Panc1 (cell line): ENCODE data around the gene KCNMA1. TPM values are rescaled to one million over a fixed set of nuclear protein-coding genes. Genes with fewer than 3 reads are reported as not detected.

Experiments
- ATAC-seq: fragments of 200-7000 bp; cut with Tn5 transposase; 2 replicates; pipeline ENCODE4 v1.9.1; 2020; ENCODE audit warnings: mild to moderate bottlenecking, moderate library complexity
- BruUV-seq: library from RNA; stranded (reverse); fragments of 400-500 nt; replicated peaks from 2 replicates; lab custom pipeline; 2021; lab: Mats Ljungman, UMichigan
- CTCF ChIA-PET: fragments of 300-600 bp; sonication (Branson Sonifier 250); formaldehyde crosslinking; loops from one replicate; lab custom pipeline; 2022; ENCODE audit warnings: antibody characterized with exemption; lab: Charles Lee
- POLR2A ChIA-PET: fragments of 300-600 bp; sonication (Branson Sonifier 250); formaldehyde crosslinking; loops from one replicate; lab custom pipeline; 2022; ENCODE audit warnings: antibody characterized with exemption; lab: Charles Lee
- DNase-seq: peaks from one replicate; pipeline ENCODE4 v3.0.0-alpha.2; 2010; ENCODE audit warnings: low read depth, low spot score
- H3K27ac ChIP-seq: 2 replicates; pipeline ENCODE4 v1.5.1; 2011; ENCODE audit warnings: mild to moderate bottlenecking, low read length, inconsistent platforms
- H3K27me3 ChIP-seq: fragments of 200-500 bp; sonication (Bioruptor generic); 2 replicates; pipeline ENCODE4 v1.6.0; 2014; ENCODE audit warnings: low read length, inconsistent platforms; ENCODE audit not compliant: control insufficient read depth, insufficient read depth
- H3K36me3 ChIP-seq: fragments of 200-500 bp; sonication (Bioruptor generic); 2 replicates; pipeline ENCODE4 v1.5.1; 2014; ENCODE audit warnings: inconsistent platforms, mild to moderate bottlenecking, low read length, moderate library complexity; ENCODE audit not compliant: control insufficient read depth, insufficient read depth
- H3K4me1 ChIP-seq: 2 replicates; pipeline ENCODE4 v1.5.1; 2011; ENCODE audit warnings: inconsistent platforms, mild to moderate bottlenecking, low read length, moderate library complexity; ENCODE audit not compliant: control insufficient read depth, insufficient read depth
- H3K4me3 ChIP-seq, 2 experiments: 2 replicates each; pipeline ENCODE4 v1.5.1; 2011 to 2012; ENCODE audit warnings: low read depth in 2 of 2, low read length in 2 of 2, mild to moderate bottlenecking in 2 of 2, inconsistent platforms in 1 of 2, moderate library complexity in 1 of 2
- H3K9me3 ChIP-seq: fragments of 200-500 bp; sonication (Bioruptor generic); 2 replicates; pipeline ENCODE4 v1.5.1; 2014; ENCODE audit warnings: low read depth, mild to moderate bottlenecking, inconsistent platforms, low read length, moderate library complexity; ENCODE audit not compliant: control insufficient read depth, insufficient read depth
- POLR2AphosphoS5 ChIP-seq: IDR thresholded peaks from 2 replicates; pipeline ENCODE4 v1.6.1; 2012; ENCODE audit warnings: mild to moderate bottlenecking, low read depth, low read length, moderate library complexity
- SIN3A ChIP-seq: IDR thresholded peaks from 2 replicates; pipeline ENCODE4 v1.6.1; 2012; ENCODE audit warnings: low read depth, mild to moderate bottlenecking, low read length, moderate library complexity, borderline replicate concordance; ENCODE audit not compliant: insufficient read depth
- TCF7L2 ChIP-seq: IDR thresholded peaks from 2 replicates; pipeline ENCODE4 v1.6.1; 2011; ENCODE audit warnings: mild to moderate bottlenecking, low read depth, low read length, inconsistent platforms
- in situ Hi-C: cut with HindIII; loops from 2 replicates; pipeline ENCODE4 v1.10.0; 2016; ENCODE audit warnings: low sequenced_read_pairs, low pct_unique_long_range_greater_than_20kb
- intact Hi-C: fragments of 100-400 bp; cut with micrococcal nuclease; formaldehyde crosslinking; loops from one replicate; pipeline ENCODE4 v1.10.0; 2022; ENCODE audit not compliant: unreplicated experiment
- total RNA-seq: library from RNA; stranded (reverse); gene quantifications from one replicate; pipeline ENCODE4 v1.2.1, GENCODE V29; 2021; ENCODE audit not compliant: unreplicated experiment
- TF ChIP-seq, protein P1 (sequence below): fragments of 450-650 bp; IDR thresholded peaks from 2 replicates; pipeline ENCODE4 v1.5.1; 2017; ENCODE audit warnings: mild to moderate bottlenecking
- TF ChIP-seq, protein P2 (sequence below), 2 experiments: IDR thresholded peaks; 2 replicates each; pipeline ENCODE4 v1.6.1; 2011 to 2012; ENCODE audit warnings: low read depth in 2 of 2, control low read depth in 1 of 2, low read length in 1 of 2, mild to moderate bottlenecking in 1 of 2, moderate library complexity in 1 of 2; ENCODE audit not compliant: insufficient read depth in 1 of 2

The KCNMA1 gene
- total RNA-seq, 1 experiment from 2014 or later, result 91.9 TPM

GRCh38 chr10:77635402-77636227 lies 2.0 kb downstream of the KCNMA1 start:
- no peaks in the 10 kb centered on the region for H3K36me3 ChIP-seq
- no peak for DNase-seq
- H3K27me3 ChIP-seq, result no peaks in the 10 kb centered on the region
- H3K27ac ChIP-seq, result peak overlapping the region; percentile 91
- no TSS peak for BruUV-seq
- intact Hi-C loops (no loop called here), in situ Hi-C loops (no loop called here)
- ATAC-seq, result peak; percentile 15; the same call in 1 of the 2 replicates
- CTCF ChIA-PET, result interaction anchor here (0.6 to 1.4 kb wide), 3 partner anchors 10 to 84 kb away, joined by 3 to 8 read pairs (median 5); no protein-coding TSS in a partner anchor
- POLR2A ChIA-PET, result interaction anchor here (0.5 to 0.6 kb wide), 2 partner anchors 241 to 348 kb away, joined by 3 read pairs; no protein-coding TSS in a partner anchor
- peaks cover 52% of the 10 kb centered on the region for H3K4me1 ChIP-seq
- no peaks in the 10 kb centered on the region for H3K9me3 ChIP-seq
- H3K4me3 ChIP-seq, result peak overlapping the region; percentile 87 to 90
- TF ChIP-seq POLR2AphosphoS5 (peak; percentile 29), SIN3A (0 out of 2 replicates have a peak, but pooled peaks have one; percentile 50), TCF7L2 (no peak)
- TF ChIP-seq, protein P1, sequence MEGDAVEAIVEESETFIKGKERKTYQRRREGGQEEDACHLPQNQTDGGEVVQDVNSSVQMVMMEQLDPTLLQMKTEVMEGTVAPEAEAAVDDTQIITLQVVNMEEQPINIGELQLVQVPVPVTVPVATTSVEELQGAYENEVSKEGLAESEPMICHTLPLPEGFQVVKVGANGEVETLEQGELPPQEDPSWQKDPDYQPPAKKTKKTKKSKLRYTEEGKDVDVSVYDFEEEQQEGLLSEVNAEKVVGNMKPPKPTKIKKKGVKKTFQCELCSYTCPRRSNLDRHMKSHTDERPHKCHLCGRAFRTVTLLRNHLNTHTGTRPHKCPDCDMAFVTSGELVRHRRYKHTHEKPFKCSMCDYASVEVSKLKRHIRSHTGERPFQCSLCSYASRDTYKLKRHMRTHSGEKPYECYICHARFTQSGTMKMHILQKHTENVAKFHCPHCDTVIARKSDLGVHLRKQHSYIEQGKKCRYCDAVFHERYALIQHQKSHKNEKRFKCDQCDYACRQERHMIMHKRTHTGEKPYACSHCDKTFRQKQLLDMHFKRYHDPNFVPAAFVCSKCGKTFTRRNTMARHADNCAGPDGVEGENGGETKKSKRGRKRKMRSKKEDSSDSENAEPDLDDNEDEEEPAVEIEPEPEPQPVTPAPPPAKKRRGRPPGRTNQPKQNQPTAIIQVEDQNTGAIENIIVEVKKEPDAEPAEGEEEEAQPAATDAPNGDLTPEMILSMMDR, result no peak
- TF ChIP-seq, protein P2, sequence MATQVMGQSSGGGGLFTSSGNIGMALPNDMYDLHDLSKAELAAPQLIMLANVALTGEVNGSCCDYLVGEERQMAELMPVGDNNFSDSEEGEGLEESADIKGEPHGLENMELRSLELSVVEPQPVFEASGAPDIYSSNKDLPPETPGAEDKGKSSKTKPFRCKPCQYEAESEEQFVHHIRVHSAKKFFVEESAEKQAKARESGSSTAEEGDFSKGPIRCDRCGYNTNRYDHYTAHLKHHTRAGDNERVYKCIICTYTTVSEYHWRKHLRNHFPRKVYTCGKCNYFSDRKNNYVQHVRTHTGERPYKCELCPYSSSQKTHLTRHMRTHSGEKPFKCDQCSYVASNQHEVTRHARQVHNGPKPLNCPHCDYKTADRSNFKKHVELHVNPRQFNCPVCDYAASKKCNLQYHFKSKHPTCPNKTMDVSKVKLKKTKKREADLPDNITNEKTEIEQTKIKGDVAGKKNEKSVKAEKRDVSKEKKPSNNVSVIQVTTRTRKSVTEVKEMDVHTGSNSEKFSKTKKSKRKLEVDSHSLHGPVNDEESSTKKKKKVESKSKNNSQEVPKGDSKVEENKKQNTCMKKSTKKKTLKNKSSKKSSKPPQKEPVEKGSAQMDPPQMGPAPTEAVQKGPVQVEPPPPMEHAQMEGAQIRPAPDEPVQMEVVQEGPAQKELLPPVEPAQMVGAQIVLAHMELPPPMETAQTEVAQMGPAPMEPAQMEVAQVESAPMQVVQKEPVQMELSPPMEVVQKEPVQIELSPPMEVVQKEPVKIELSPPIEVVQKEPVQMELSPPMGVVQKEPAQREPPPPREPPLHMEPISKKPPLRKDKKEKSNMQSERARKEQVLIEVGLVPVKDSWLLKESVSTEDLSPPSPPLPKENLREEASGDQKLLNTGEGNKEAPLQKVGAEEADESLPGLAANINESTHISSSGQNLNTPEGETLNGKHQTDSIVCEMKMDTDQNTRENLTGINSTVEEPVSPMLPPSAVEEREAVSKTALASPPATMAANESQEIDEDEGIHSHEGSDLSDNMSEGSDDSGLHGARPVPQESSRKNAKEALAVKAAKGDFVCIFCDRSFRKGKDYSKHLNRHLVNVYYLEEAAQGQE (IDR thresholded peaks at IDR 0.05; ENCODE audit: insufficient read depth in 1 of 2, low read depth in 2 of 2, low read length in 1 of 2), result no peak

- no peak for DNase-seq
- no peaks in the 10 kb centered on the region for H3K36me3 ChIP-seq
- POLR2A ChIA-PET, result no interaction called here
- H3K27ac ChIP-seq, result peak overlapping the region; percentile 91
- in situ Hi-C loops (no loop called here), intact Hi-C loops (no loop called here)
- peaks cover 59% of the 10 kb centered on the region for H3K4me1 ChIP-seq
- TF ChIP-seq TCF7L2, result no peak
- no peak for TF ChIP-seq SIN3A
- TF ChIP-seq, protein P2 (IDR thresholded peaks at IDR 0.05; ENCODE audit: insufficient read depth in 1 of 2, low read depth in 2 of 2, low read length in 1 of 2), result no peak
- no peak for TF ChIP-seq POLR2AphosphoS5
- TF ChIP-seq, protein P1, result no peak
- CTCF ChIA-PET, result interaction anchor here (0.6 to 1.4 kb wide), 3 partner anchors 10 to 85 kb away, joined by 3 to 8 read pairs (median 5); no protein-coding TSS in a partner anchor
- no peaks in the 10 kb centered on the region for H3K27me3 ChIP-seq
- BruUV-seq, result no TSS peak
- ATAC-seq, result no peak
- H3K4me3 ChIP-seq, result peak overlapping the region; percentile 87 to 90
- H3K9me3 ChIP-seq, result no peaks in the 10 kb centered on the region
Measured at GRCh38 chr10:77634939-77635338, 2.7 kb downstream of the KCNMA1 start.
